Transverse colon (tissue), 4 donors: ENCODE data around the gene FAM163A.

ENCODE experiments used
- CTCF ChIP-seq, 5 experiments: fragments of 200-600 bp in 3 of 5; fragments of 450-650 bp in 2 of 5; sonication (generic) in 3 of 5; IDR thresholded peaks; 1 replicate in 2 of 5; 2 replicates in 3 of 5; pipeline ENCODE4 v1.5.1; 2016 to 2017; ENCODE audit warnings: antibody characterized with exemption in 5 of 5, inconsistent platforms in 3 of 5, mild to moderate bottlenecking in 2 of 5, moderate library complexity in 1 of 5
- EP300 ChIP-seq: sonication (generic); formaldehyde crosslinking; IDR thresholded peaks from one replicate; pipeline ENCODE4 v1.6.1; 2017; ENCODE audit warnings: antibody characterized with exemption, low read depth
- POLR2A ChIP-seq: fragments of 450-650 bp; IDR thresholded peaks from one replicate; pipeline ENCODE4 v1.6.1; 2016; ENCODE audit warnings: antibody characterized with exemption, mild to moderate bottlenecking, moderate library complexity
- POLR2AphosphoS5 ChIP-seq, 3 donors: sonication (generic); formaldehyde crosslinking; IDR thresholded peaks; one replicate each; pipeline ENCODE4 v1.6.1; 2016; ENCODE audit warnings: antibody characterized with exemption in 3 of 3

DNA sequence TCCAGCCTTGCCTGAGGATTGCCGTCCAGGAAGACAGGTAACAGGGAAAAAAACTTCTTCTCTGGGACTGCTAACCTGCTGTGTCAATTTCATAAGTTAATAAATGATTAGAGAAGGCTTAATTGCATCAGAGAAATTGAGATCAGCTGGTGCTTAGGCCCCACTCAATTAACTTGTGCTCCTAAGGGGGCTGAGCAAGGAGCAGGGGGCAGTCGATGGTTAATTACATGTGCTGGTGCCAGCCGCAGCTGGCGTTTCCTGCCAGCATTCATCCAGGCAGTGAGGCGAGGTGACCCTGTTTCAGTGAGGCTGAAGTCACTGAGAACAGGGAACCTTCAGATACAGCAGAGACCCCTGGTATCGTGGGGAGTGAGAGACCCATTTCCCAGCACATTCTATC lies 60.0 kb downstream of the FAM163A start:
- TF ChIP-seq CTCF (IDR thresholded peaks at IDR 0.05) = no peak
- TF ChIP-seq POLR2A = no peak
- TF ChIP-seq POLR2AphosphoS5 (IDR thresholded peaks at IDR 0.05) = no peak
- TF ChIP-seq EP300 = no peak
